GM12891 (cell line): Measurements from ENCODE around the gene FIZ1.

ENCODE experiments used
- DNase-seq: peaks from one replicate; pipeline ENCODE4 v3.0.0; 2011; ENCODE audit warnings: low spot score; ENCODE audit not compliant: insufficient read length
- FAIRE-seq: peaks from 2 replicates; lab custom pipeline; 2011; peaks lifted over from hg19 to GRCh38; lab: Jason Lieb, UNC
- PAX5 ChIP-seq: IDR thresholded peaks from 2 replicates; pipeline ENCODE4 v1.6.1; 2011; ENCODE audit warnings: low read length, moderate library complexity, mild to moderate bottlenecking; ENCODE audit not compliant: insufficient read depth, severe bottlenecking
- POLR2A ChIP-seq: IDR thresholded peaks from 2 replicates; pipeline ENCODE4 v1.6.1; 2011; ENCODE audit warnings: low read depth, low read length, control low read depth
- POLR2AphosphoS5 ChIP-seq: IDR thresholded peaks from 2 replicates; pipeline ENCODE4 v1.6.1; 2011; ENCODE audit warnings: low read depth, low read length, control low read depth
- POU2F2 ChIP-seq: IDR thresholded peaks from 2 replicates; pipeline ENCODE4 v1.6.1; 2011; ENCODE audit warnings: low read depth, mild to moderate bottlenecking, control low read depth, low read length, moderate library complexity
- SPI1 ChIP-seq: IDR thresholded peaks from 2 replicates; pipeline ENCODE4 v1.6.1; 2011; ENCODE audit warnings: low read depth, low read length, control low read depth
- TAF1 ChIP-seq: IDR thresholded peaks from 2 replicates; pipeline ENCODE4 v1.6.1; 2011; ENCODE audit warnings: low read depth, low read length, control low read depth

FIZ1 gene

DNA sequence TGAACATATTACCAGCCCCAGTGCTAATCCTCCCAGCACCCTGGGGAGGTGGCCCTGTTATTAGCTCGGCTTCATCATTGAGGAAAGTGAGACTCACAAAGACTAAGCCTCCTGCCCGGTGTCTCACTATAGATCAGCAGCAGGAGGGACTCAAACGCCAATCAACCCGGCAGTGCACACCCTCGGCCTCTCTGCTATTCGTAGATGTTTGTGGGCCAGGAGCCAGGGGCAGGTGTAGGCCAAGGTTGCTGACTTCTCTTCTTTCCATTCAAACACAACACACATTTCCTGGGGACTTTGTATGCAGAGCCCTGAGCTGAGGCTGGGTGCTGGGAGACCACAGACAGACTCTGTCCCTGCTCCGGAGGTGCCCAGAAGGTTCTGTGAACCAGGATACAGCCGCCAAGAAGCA is 44.6 kb downstream of the FIZ1 start:
- TF ChIP-seq POU2F2 (no peak), PAX5 (no peak), POLR2A (no peak), TAF1 (no peak), SPI1 (no peak), POLR2AphosphoS5 (no peak)
- no peak for FAIRE-seq
- no peak for DNase-seq

DNA sequence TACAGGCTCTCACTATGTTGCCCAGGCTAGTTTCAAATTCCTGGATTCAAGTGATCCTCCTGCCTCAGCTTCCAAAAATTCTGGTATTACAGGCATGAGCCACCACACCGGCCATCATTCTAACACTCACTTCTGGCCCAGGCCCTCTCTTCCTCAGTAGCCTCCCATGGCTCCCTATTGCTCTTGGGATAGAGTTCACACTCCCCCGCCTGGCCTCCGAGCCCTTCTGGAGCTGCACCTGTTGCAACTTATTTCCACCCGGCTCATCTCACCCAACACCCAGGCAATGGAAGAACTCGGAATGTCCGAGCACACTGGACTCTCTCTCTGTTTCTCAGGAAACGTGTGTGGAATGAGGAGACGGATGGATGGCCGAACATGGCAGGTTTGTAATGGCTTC is 45.0 kb downstream of the FIZ1 start:
- DNase-seq (no peak), FAIRE-seq (no peak)
- no peak for TF ChIP-seq POU2F2
- no peak for TF ChIP-seq POLR2A
- TF ChIP-seq SPI1, result no peak
- TF ChIP-seq TAF1, result no peak
- TF ChIP-seq PAX5, result no peak
- TF ChIP-seq POLR2AphosphoS5, result no peak

DNA sequence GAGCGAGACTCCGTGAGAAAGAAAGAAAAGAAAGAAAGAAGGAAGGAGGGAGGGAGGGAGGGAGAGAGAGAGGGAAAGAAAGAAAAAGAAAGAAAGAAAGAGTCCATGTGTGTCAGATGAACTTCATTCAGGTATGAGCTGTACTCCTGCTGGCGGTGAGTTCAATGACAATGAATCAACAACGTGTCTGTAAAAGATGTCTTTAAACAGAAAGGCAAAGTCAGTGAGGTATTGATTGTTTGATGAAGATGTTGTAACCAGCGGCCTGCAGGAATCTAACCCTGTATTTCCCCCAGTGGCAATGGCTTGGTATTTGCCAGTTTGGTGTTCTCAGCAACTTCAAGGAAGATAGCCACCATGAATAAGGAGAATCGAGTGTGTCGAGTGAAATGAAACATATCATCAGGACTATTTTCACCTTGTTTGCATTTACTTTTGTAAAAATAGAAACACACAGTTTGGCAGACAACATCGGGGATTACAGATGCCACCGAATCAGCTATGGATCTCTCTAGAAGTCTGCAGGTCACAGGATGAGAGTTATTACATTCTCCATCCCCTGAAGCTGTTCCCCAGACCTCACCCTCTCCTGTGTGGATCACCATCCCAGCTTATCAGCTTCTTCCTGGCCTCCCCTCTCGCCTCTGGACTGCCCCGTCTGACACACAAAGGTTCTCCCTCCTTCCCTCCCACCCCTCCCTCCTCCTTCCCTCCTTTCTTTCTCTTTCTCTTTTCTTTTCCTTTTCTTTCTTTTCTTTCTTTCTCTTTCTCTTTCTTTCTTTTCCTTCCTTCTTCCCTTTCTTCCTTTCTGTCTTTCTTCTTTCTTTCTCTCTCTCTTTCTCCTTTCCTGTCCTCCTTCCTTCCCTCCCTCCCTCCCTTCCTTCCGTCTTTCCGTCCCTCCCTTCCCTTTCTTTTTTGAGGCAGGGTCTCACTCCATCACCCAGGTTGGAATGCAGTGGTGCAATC is 45.8 kb downstream of the FIZ1 start:
- DNase-seq, result no peak
- TF ChIP-seq POU2F2 (no peak), POLR2AphosphoS5 (no peak), POLR2A (no peak), TAF1 (no peak), PAX5 (no peak), SPI1 (no peak)
- no peak for FAIRE-seq

DNA sequence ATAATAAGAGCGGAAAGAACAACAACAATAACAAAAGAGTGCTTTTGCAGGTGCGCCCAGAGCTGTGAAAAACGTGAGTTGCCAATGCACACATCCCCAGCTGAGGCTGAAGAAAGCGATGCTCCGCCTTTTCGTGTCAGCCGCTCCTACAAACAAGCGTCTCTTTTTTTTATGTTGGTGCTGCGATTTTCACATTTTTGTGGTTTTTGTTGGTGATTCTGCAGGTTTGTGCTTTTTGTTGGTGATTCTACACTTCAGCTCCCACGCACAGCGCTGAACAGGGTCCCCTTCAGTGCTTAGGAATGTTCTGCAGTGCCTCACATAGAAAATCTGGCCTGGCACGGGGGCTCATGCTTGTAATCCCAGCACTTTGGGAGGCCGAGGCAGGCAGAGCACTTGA is 46.7 kb downstream of the FIZ1 start:
- FAIRE-seq, result no peak
- DNase-seq, result no peak
- TF ChIP-seq POU2F2, result no peak
- TF ChIP-seq POLR2A, result no peak
- TF ChIP-seq SPI1, result no peak
- TF ChIP-seq PAX5, result no peak
- no peak for TF ChIP-seq POLR2AphosphoS5
- no peak for TF ChIP-seq TAF1

DNA sequence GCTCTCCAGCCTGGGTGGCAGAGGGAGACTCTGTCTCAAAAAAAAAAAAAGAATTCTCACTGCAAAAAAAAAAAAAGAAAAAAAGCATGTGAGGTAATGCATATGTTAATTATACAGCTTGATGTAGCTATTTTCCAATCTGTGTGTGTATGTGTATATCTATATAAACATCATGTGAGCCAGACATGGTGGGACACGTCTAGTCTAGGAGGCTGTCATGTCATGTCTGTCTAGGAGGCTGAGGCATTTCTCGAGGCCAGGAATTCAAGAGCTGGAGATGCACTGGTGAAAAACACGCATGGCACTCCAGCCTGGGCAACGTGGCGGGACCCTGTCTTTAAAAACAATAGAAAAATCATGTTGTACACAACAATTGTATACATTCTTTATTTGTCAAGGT is 47.1 kb downstream of the FIZ1 start:
- no peak for DNase-seq
- FAIRE-seq, result no peak
- TF ChIP-seq POLR2AphosphoS5, result no peak
- no peak for TF ChIP-seq SPI1
- no peak for TF ChIP-seq TAF1
- no peak for TF ChIP-seq POU2F2
- no peak for TF ChIP-seq PAX5
- no peak for TF ChIP-seq POLR2A

DNA sequence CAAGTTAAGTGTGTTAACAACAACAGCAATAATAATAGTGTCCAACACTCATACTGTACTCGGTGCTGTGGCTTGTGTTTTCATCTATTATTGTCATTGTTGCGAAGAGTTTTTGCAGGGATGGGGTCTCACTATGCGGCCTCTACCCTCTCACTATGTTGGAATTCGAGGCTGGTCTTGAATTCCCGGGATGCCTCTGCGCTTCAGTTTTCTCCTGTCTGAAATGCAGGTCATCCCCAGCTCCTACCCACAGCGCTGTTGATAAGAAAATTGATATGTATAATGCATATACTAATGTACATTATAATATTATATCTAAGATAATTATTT is 49.0 kb downstream of the FIZ1 start:
- no peak for FAIRE-seq
- no peak for DNase-seq
- TF ChIP-seq POLR2A (no peak), TAF1 (no peak), POU2F2 (no peak), PAX5 (no peak), SPI1 (no peak), POLR2AphosphoS5 (no peak)

DNA sequence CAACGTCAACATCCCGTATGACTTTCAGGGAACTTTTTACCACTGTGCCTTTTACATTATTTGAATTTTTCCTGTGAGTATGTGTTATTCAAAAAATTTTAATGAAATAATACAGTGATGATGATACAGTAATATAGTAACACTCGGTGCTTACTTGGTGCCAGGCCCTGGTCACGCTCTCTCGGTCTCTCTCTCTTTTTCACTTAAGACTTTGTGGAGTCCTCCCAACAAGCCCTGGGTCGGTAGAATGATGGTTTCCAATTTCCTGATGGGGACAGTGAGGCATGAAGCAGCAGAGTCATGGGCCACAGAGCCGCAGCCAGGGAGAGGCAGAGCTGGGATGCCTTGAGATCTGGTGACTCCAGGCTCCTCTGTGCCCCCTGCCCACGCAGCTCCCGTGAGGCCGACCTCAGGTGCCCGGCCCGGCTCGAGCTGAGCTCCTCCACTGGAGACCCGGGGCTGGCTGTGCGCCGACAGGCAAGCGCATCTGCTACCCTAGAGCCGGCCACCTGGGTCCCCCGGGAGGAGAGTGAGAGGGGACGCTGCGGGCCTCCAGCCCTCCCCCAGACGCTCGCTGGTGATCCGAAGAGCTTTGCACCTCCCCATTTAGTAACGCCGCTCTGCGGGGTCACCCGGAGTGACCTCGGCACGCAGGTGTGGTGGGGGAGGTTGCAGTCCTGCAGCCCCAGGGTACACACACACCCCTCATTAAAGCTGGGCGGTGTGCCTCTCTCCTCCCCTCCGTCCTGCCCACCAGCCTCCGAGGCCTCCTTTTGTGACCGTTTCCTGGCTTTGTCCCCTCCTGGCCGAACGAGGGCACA is 49.6 kb downstream of the FIZ1 start:
- FAIRE-seq, result no peak
- TF ChIP-seq PAX5 (no peak), POU2F2 (no peak), TAF1 (no peak), POLR2A (no peak), POLR2AphosphoS5 (no peak), SPI1 (no peak)
- no peak for DNase-seq

DNA sequence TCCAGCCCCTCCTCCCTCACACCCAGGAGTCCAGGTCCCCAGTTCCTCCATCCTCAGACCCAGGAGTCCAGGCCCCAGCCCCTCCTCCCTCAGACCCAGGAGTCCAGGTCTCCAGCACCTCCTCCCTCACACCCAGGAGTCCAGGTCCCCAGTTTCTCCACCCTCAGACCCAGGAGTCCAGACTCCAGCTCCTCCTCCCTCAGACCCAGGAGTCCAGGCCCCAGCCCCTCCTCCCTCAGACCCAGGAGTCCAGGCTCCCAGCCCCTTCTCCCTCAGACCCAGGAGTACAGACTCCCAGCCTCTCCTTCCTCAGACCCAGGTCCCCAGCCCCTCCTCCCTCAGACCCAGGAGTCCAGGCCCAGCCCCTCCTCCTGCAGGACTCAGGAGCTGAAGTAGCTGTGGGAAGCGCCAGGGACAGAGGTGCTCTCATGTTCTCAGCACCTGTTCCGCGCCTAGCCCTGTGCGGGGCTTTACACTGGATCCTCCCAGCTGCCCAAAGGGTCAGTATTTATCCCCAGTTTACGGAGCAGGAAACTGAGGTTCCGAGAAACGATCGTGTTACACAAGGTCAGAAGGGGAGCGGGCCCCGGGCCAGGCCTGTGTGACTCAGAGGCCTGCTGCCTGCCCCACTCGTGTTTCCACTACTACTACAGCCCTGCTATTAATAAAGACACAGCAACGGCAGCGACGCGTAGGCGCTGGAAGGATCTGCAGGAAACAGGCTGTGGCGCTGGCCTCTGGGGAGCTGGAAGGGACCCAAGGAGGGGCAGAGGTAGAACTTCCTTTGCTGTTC is 52.3 kb downstream of the FIZ1 start:
- FAIRE-seq, result no peak
- no peak for DNase-seq
- TF ChIP-seq TAF1 (no peak), PAX5 (no peak), POU2F2 (no peak), SPI1 (no peak)

DNA sequence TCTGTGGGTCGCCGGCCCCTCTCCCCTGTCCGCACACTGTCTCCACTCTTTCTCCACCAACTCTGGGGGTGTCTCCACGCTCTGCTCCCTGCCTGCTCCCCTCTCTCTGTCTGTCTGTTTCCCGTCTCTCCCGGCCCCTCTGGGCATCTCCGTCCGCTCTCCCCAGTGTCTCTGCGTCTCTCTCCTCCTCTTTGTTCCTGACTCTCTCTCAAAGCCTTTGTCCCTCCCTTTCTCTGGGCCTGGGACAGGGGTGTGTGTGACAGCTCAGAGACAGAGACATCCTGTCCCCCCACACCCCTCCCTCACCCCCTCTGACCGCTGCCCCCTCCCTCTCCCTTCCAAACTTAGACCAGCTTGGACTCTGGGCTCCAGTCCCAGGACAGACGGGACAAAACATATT is 53.3 kb downstream of the FIZ1 start:
- DNase-seq (no peak), FAIRE-seq (no peak)
- TF ChIP-seq POLR2A (no peak), POU2F2 (no peak), PAX5 (no peak), SPI1 (no peak), POLR2AphosphoS5 (no peak), TAF1 (no peak)
